T-helper 1 cell treated with Interleukin-12 subunit alpha and Interleukin-12 subunit beta and Interleukin-4 antibody, amounts not matched to agents 30 ng/mL and 1 ng/mL, for 36 hours (primary cell): Measurements from ENCODE around the gene GNAQ. TPM values are rescaled to one million over a fixed set of nuclear protein-coding genes. Genes with fewer than 3 reads are reported as not detected.

ENCODE experiments used
- intact Hi-C: fragments of 100-400 bp; cut with micrococcal nuclease; formaldehyde crosslinking; loops from one replicate; pipeline ENCODE4 v1.15.1; 2024
- total RNA-seq: library from RNA; stranded (reverse); gene quantifications from 2 replicates; pipeline ENCODE4 v1.2.3, GENCODE V29; 2022

The GNAQ gene
- total RNA-seq, result 37.6 and 37.9 TPM in 2 replicates

- intact Hi-C loops, result loop anchor here (2.0 to 5.0 kb wide), 4 partner anchors 41 to 1637 kb away; partner anchors contain the start of genes RFK and TLE4
Observed at GRCh38 chr9:78031444-78031892, at the start of gene GNAQ. Gene GNAQ (minus strand): TSS chr9:78031811. CDS start chr9:78031235, 576 bp downstream.

- intact Hi-C loops, result loop anchor here (2.0 to 5.0 kb wide), 4 partner anchors 30 to 1498 kb away; partner anchors contain the start of genes GNAQ and TLE4
Observed at GRCh38 chr9:78074385-78075291, 43.0 kb upstream of the GNAQ start.

GRCh38 chr9:78073722-78074121 is 42.1 kb upstream of the GNAQ start:
- intact Hi-C loops, result loop anchor here (2.0 to 5.0 kb wide), 3 partner anchors 31 to 44 kb away; partner anchors contain the start of gene GNAQ

- intact Hi-C loops, result loop anchor here (5.0 kb wide), 2 partner anchors 40 to 45 kb away; partner anchors contain the start of gene GNAQ
Observed at GRCh38 chr9:78072586-78073199, 41.1 kb upstream of the GNAQ start.

GRCh38 chr9:78070521-78070920 is 38.9 kb upstream of the GNAQ start:
- intact Hi-C loops, result loop anchor here (5.0 kb wide), 2 partner anchors 38 to 47 kb away; partner anchors contain the start of gene GNAQ

- intact Hi-C loops, result no loop called here
Observed at GRCh38 chr9:78064075-78064474, 32.5 kb upstream of the GNAQ start.

GRCh38 chr9:78062710-78063109 is 31.1 kb upstream of the GNAQ start:
- intact Hi-C loops, result no loop called here

- intact Hi-C loops, result loop anchor here (1.0 kb wide), 1 partner anchor 19 kb away; no protein-coding TSS in a partner anchor
Observed at GRCh38 chr9:78054218-78054617, 22.6 kb upstream of the GNAQ start.

GRCh38 chr9:78053627-78054026 is 22.0 kb upstream of the GNAQ start:
- intact Hi-C loops, result loop anchor here (1.0 kb wide), 1 partner anchor 18 kb away; no protein-coding TSS in a partner anchor

- intact Hi-C loops, result no loop called here
Observed at GRCh38 chr9:78050421-78050820, 18.8 kb upstream of the GNAQ start.

GRCh38 chr9:78049484-78049883 is 17.9 kb upstream of the GNAQ start:
- intact Hi-C loops, result no loop called here

- intact Hi-C loops, result no loop called here
Observed at GRCh38 chr9:78047106-78047505, 15.5 kb upstream of the GNAQ start.

GRCh38 chr9:78046112-78046511 is 14.5 kb upstream of the GNAQ start:
- intact Hi-C loops, result no loop called here

- intact Hi-C loops, result loop anchor here (1.0 kb wide), 1 partner anchor 12 kb away; no protein-coding TSS in a partner anchor
Observed at GRCh38 chr9:78044886-78045285, 13.3 kb upstream of the GNAQ start.

GRCh38 chr9:78044189-78044588 is 12.6 kb upstream of the GNAQ start:
- intact Hi-C loops, result no loop called here

GRCh38 chr9:78041971-78042370 is 10.4 kb upstream of the GNAQ start:
- intact Hi-C loops, result no loop called here

- intact Hi-C loops, result no loop called here
Observed at GRCh38 chr9:78040726-78041125, 9.1 kb upstream of the GNAQ start.

GRCh38 chr9:78038620-78039300 is 7.1 kb upstream of the GNAQ start:
- intact Hi-C loops, result no loop called here

GRCh38 chr9:78035383-78035993 is 3.9 kb upstream of the GNAQ start:
- intact Hi-C loops, result loop anchor here (1.0 to 2.0 kb wide), 13 partner anchors 19 to 602 kb away; no protein-coding TSS in a partner anchor

GRCh38 chr9:78033870-78034269 is 2.3 kb upstream of the GNAQ start:
- intact Hi-C loops, result loop anchor here (1.0 to 5.0 kb wide), 7 partner anchors 11 to 1538 kb away; partner anchors contain the start of gene TLE4
